Lower leg skin (tissue), 4 donors: ENCODE results near the gene RADX. TPM values are rescaled to one million over a fixed set of nuclear protein-coding genes. Genes with fewer than 3 reads are reported as not detected.

Experiments
- DNase-seq, 2 donors: peaks; one replicate each; pipeline ENCODE4 v3.0.0-alpha.2; 2019; ENCODE audit warnings: low spot score in 2 of 2
- H3K4me3 ChIP-seq: fragments of 200-600 bp; sonication (generic); 2 replicates; pipeline ENCODE4 v1.5.1; 2017; ENCODE audit warnings: mild to moderate bottlenecking, low read depth; ENCODE audit not compliant: poor library complexity, severe bottlenecking
- POLR2A ChIP-seq, 2 donors: fragments of 450-650 bp; IDR thresholded peaks; one replicate each; pipeline ENCODE4 v1.6.1; 2016 to 2017; ENCODE audit warnings: antibody characterized with exemption in 2 of 2, mild to moderate bottlenecking in 1 of 2, moderate library complexity in 1 of 2
- WGBS, 2 donors: methylation state at CpG; one replicate each; pipeline ENCODE4 v1.1.5; 2018; 5-methylcytosine and 5-hydroxymethylcytosine counted together
- intact Hi-C: fragments of 100-400 bp; cut with DNase I; formaldehyde crosslinking; loops from one replicate; pipeline ENCODE4 v1.15.0; 2023; ENCODE audit warnings: low total_unique reads
- total RNA-seq, 4 donors: library from RNA; depleted of rRNA; stranded (reverse); fragments of >200 nt; gene quantifications; one replicate each; pipeline ENCODE4 v1.1.0, GENCODE V29; 2016
- TF ChIP-seq, protein P1 (sequence below), 3 donors: fragments of 450-650 bp; IDR thresholded peaks; one replicate each; pipeline ENCODE4 v1.5.1; 2016; ENCODE audit warnings: antibody characterized with exemption in 3 of 3, mild to moderate bottlenecking in 3 of 3, moderate library complexity in 2 of 3

The RADX gene
- total RNA-seq, 4 donors from 2014 or later, result 1.6 to 5.1 (median 2.8) TPM

DNA sequence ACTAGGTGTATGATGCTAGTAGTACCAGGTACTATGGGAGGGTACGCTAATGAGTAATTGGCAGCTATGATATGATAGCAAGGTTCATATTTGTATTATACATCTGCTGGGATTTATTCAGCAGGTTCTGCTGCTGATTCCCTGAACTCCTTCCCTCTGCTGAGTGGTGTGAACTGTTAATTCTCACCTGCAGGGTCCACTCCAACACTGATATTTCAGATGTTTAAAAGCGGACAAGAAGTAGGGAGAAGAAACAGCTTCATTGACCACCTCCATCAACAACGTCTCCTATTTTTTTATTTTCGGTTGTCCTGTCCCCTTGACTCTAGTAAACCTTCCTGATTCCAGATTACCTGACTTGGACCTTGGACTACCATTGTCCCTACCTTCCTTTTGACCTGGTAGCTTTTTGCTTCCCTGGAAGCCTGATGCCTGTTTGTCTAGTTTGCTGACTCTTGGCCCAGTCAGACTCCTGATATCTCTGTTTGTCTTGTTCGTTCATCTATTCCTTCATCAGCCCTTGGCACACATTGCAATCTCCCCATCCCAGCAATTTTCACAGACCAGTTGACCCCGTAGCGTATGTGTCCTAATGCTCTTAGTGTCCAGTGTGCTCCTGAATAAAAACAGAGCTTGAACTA, 80.8 kb downstream of the RADX start:
- 73 to 83% methylated on average over 7 of the region's 7 CpGs for WGBS, 2 donors
- no peak for TF ChIP-seq POLR2A (IDR thresholded peaks at IDR 0.05)
- TF ChIP-seq, protein P1, sequence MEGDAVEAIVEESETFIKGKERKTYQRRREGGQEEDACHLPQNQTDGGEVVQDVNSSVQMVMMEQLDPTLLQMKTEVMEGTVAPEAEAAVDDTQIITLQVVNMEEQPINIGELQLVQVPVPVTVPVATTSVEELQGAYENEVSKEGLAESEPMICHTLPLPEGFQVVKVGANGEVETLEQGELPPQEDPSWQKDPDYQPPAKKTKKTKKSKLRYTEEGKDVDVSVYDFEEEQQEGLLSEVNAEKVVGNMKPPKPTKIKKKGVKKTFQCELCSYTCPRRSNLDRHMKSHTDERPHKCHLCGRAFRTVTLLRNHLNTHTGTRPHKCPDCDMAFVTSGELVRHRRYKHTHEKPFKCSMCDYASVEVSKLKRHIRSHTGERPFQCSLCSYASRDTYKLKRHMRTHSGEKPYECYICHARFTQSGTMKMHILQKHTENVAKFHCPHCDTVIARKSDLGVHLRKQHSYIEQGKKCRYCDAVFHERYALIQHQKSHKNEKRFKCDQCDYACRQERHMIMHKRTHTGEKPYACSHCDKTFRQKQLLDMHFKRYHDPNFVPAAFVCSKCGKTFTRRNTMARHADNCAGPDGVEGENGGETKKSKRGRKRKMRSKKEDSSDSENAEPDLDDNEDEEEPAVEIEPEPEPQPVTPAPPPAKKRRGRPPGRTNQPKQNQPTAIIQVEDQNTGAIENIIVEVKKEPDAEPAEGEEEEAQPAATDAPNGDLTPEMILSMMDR (IDR thresholded peaks at IDR 0.05), result no peak
- DNase-seq, result no peak

GRCh38 chrX:106696502-106696901, 84.7 kb downstream of the RADX start:
- TF ChIP-seq, protein P1 (IDR thresholded peaks at IDR 0.05), result no peak
- no peak for TF ChIP-seq POLR2A (IDR thresholded peaks at IDR 0.05)
- WGBS, 2 donors, result 37 to 73% methylated on average over 3 of the region's 3 CpGs
- intact Hi-C loops, result no loop called here

More for the DNA sequence above, 80.8 kb downstream of the RADX start:
- no peak overlapping the region for H3K4me3 ChIP-seq
- intact Hi-C loops, result no loop called here

DNA sequence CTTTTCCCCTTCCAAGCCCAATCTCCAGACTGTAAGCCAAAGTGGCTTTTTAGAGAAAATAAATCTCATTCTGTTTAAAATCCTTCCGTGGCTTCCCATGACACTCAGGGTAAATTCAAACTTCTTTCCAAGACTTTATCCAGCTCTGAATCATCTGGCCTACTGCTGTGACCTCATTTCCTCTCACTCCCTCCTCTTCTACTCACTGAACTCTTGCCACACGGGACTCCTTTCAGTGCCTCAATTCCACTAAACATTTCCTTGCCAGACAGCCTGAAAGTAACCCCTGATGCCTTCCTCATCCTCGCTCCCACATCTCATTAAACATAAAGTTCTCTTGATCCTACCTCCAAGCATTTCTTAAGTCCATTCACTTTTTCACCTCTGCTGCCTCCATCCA, 86.9 kb downstream of the RADX start:
- 50 to 58% methylated on average over 3 of the region's 3 CpGs for WGBS, 2 donors

More at GRCh38 chrX:106696502-106696901, 84.7 kb downstream of the RADX start:
- no peak for DNase-seq
- no peak overlapping the region for H3K4me3 ChIP-seq

DNA sequence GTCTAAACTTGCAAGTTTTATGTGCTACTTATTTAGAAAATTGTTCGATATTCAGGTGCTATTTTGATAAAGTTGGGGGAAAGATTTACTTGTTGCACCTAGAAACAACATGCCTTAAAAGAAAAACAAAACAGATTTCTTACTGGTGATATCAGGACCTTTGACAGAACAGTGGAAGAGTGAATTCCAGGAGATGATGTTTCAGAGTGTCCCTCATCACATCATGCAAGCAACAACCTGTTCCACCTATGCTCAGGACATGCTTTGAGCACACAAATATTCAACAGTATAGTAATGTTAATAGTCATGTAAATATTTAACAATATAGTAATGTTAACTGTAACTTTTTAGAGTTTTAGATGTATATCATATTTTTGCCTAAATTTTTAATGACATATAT, 90.9 kb downstream of the RADX start:
- 58 to 67% methylated on average over 1 of the region's 1 CpG for WGBS, 2 donors
- no peak for DNase-seq
- intact Hi-C loops, result no loop called here
- no peak overlapping the region for H3K4me3 ChIP-seq
- TF ChIP-seq POLR2A (IDR thresholded peaks at IDR 0.05), result no peak
- TF ChIP-seq, protein P1 (IDR thresholded peaks at IDR 0.05), result no peak

More for the DNA sequence above, 86.9 kb downstream of the RADX start:
- TF ChIP-seq POLR2A (IDR thresholded peaks at IDR 0.05), result no peak
- TF ChIP-seq, protein P1 (IDR thresholded peaks at IDR 0.05), result no peak
- DNase-seq, result no peak
- intact Hi-C loops, result no loop called here
- no peak overlapping the region for H3K4me3 ChIP-seq

GRCh38 chrX:106706466-106706865, 94.7 kb downstream of the RADX start:
- TF ChIP-seq, protein P1 (IDR thresholded peaks at IDR 0.05), result no peak
- no peak for TF ChIP-seq POLR2A (IDR thresholded peaks at IDR 0.05)
- no peak overlapping the region for H3K4me3 ChIP-seq
- WGBS, 2 donors, result 95 to 98% methylated on average over 3 of the region's 3 CpGs
- intact Hi-C loops, result no loop called here
- DNase-seq, result no peak
